ENCODE measurements around the gene GPR32.

DNA sequence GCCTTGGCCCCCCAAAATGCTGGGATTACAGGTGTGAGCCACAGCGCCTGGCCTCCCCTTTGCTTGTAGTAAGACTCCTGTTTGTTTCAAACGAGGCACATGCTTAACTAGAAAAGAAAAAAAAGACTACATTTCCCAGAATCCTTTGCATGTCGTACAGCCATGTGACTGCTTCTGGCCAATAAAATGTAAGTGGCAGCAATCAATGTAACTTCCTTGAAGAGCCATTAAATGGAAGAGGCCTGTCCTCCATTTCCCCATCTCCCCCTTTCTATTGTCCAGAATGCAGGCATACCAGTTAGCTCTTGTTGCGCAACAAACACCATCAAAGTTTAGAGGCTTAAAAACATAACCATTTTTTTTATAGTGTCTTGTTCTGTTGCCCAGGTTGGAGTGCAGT, 10.4 kb upstream of the GPR32 start:
- TF ChIP-seq PRDM1 (tag by site-specific recombination; IDR thresholded peaks at IDR 0.05) (no peak), ZNF610 (tag by site-specific recombination; IDR thresholded peaks at IDR 0.05; ENCODE audit: borderline replicate concordance) (no peak), MEIS1 (CRISPR knock-in tag; IDR thresholded peaks at IDR 0.05; ENCODE audit: borderline replicate concordance) (no peak), MZF1 (tag by site-specific recombination; IDR thresholded peaks at IDR 0.05; ENCODE audit: borderline replicate concordance) (no peak), GLIS2 (tag by site-specific recombination; IDR thresholded peaks at IDR 0.05) (no peak), ZBTB21 (tag by site-specific recombination; IDR thresholded peaks at IDR 0.05) (no peak), ZNF341 (tag by site-specific recombination; IDR thresholded peaks at IDR 0.05; ENCODE audit: low read depth) (no peak), KLF9 (tag by site-specific recombination; IDR thresholded peaks at IDR 0.05; ENCODE audit: low read depth) (no peak), ZSCAN30 (tag by site-specific recombination; IDR thresholded peaks at IDR 0.05) (no peak), ZNF133 (tag by site-specific recombination; IDR thresholded peaks at IDR 0.05) (no peak)
- TF ChIP-seq, protein P1, sequence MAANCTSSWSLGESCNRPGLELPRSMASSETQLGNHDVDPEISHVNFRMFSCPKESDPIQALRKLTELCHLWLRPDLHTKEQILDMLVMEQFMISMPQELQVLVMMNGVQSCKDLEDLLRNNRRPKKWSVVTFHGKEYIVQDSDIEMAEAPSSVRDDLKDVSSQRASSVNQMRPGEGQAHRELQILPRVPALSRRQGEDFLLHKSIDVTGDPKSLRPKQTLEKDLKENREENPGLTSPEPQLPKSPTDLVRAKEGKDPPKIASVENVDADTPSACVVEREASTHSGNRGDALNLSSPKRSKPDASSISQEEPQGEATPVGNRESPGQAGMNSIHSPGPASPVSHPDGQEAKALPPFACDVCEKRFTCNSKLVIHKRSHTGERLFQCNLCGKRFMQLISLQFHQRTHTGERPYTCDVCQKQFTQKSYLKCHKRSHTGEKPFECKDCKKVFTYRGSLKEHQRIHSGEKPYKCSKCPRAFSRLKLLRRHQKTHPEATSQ (tag by site-specific recombination; IDR thresholded peaks at IDR 0.05), result no peak
- TF ChIP-seq, protein P2, sequence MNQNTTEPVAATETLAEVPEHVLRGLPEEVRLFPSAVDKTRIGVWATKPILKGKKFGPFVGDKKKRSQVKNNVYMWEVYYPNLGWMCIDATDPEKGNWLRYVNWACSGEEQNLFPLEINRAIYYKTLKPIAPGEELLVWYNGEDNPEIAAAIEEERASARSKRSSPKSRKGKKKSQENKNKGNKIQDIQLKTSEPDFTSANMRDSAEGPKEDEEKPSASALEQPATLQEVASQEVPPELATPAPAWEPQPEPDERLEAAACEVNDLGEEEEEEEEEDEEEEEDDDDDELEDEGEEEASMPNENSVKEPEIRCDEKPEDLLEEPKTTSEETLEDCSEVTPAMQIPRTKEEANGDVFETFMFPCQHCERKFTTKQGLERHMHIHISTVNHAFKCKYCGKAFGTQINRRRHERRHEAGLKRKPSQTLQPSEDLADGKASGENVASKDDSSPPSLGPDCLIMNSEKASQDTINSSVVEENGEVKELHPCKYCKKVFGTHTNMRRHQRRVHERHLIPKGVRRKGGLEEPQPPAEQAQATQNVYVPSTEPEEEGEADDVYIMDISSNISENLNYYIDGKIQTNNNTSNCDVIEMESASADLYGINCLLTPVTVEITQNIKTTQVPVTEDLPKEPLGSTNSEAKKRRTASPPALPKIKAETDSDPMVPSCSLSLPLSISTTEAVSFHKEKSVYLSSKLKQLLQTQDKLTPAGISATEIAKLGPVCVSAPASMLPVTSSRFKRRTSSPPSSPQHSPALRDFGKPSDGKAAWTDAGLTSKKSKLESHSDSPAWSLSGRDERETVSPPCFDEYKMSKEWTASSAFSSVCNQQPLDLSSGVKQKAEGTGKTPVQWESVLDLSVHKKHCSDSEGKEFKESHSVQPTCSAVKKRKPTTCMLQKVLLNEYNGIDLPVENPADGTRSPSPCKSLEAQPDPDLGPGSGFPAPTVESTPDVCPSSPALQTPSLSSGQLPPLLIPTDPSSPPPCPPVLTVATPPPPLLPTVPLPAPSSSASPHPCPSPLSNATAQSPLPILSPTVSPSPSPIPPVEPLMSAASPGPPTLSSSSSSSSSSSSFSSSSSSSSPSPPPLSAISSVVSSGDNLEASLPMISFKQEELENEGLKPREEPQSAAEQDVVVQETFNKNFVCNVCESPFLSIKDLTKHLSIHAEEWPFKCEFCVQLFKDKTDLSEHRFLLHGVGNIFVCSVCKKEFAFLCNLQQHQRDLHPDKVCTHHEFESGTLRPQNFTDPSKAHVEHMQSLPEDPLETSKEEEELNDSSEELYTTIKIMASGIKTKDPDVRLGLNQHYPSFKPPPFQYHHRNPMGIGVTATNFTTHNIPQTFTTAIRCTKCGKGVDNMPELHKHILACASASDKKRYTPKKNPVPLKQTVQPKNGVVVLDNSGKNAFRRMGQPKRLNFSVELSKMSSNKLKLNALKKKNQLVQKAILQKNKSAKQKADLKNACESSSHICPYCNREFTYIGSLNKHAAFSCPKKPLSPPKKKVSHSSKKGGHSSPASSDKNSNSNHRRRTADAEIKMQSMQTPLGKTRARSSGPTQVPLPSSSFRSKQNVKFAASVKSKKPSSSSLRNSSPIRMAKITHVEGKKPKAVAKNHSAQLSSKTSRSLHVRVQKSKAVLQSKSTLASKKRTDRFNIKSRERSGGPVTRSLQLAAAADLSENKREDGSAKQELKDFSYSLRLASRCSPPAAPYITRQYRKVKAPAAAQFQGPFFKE (tag by site-specific recombination; IDR thresholded peaks at IDR 0.05; ENCODE audit: borderline replicate concordance), result no peak
- TF ChIP-seq, protein P3, sequence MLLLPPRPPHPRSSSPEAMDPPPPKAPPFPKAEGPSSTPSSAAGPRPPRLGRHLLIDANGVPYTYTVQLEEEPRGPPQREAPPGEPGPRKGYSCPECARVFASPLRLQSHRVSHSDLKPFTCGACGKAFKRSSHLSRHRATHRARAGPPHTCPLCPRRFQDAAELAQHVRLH (tag by site-specific recombination; IDR thresholded peaks at IDR 0.05), result no peak
- TF ChIP-seq, protein P4, sequence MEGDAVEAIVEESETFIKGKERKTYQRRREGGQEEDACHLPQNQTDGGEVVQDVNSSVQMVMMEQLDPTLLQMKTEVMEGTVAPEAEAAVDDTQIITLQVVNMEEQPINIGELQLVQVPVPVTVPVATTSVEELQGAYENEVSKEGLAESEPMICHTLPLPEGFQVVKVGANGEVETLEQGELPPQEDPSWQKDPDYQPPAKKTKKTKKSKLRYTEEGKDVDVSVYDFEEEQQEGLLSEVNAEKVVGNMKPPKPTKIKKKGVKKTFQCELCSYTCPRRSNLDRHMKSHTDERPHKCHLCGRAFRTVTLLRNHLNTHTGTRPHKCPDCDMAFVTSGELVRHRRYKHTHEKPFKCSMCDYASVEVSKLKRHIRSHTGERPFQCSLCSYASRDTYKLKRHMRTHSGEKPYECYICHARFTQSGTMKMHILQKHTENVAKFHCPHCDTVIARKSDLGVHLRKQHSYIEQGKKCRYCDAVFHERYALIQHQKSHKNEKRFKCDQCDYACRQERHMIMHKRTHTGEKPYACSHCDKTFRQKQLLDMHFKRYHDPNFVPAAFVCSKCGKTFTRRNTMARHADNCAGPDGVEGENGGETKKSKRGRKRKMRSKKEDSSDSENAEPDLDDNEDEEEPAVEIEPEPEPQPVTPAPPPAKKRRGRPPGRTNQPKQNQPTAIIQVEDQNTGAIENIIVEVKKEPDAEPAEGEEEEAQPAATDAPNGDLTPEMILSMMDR (tag by site-specific recombination; IDR thresholded peaks at IDR 0.05), result no peak
